Thoracic aorta (tissue), 2 donors: ENCODE data around the gene IL1RAP. TPM values are rescaled to one million over a fixed set of nuclear protein-coding genes. Genes with fewer than 3 reads are reported as not detected.
"Not testable (repeated sequence)": the region's sequence is repeated elsewhere in the genome, so short reads cannot be mapped to it uniquely, and the experiment has no call there.

Experiments
- ATAC-seq: fragments of 150-250 bp; one replicate; pipeline ENCODE4 v1.8.0; 2017; ENCODE audit warnings: low read depth; ENCODE audit not compliant: insufficient number of reproducible peaks, low FRiP score
- DNase-seq: peaks from one replicate; pipeline ENCODE4 v3.0.0-alpha.2; 2020; ENCODE audit warnings: low spot score
- H3K27ac ChIP-seq, 2 donors: fragments of 200-600 bp; sonication (generic); 1 replicate in 1 of 2; 2 replicates in 1 of 2; pipeline ENCODE4 v1.5.1; 2016; ENCODE audit warnings: mild to moderate bottlenecking in 2 of 2, moderate library complexity in 2 of 2
- H3K27me3 ChIP-seq: fragments of 200-600 bp; sonication (generic); replicated peaks from 2 replicates; pipeline ENCODE4 v1.6.0; 2016; ENCODE audit warnings: mild to moderate bottlenecking; ENCODE audit not compliant: insufficient read depth
- H3K36me3 ChIP-seq: fragments of 200-600 bp; sonication (generic); one replicate; pipeline ENCODE4 v1.5.1; 2016
- H3K4me1 ChIP-seq, 2 donors: fragments of 200-600 bp; sonication (generic); 1 replicate in 1 of 2; 2 replicates in 1 of 2; pipeline versions ENCODE4 v1.5.1 to v1.6.0; 2016; ENCODE audit warnings: low read depth in 2 of 2, mild to moderate bottlenecking in 1 of 2; ENCODE audit not compliant: control insufficient read depth in 1 of 2
- H3K4me3 ChIP-seq: fragments of 200-600 bp; sonication (generic); 2 replicates; pipeline ENCODE4 v1.5.1; 2016; ENCODE audit warnings: mild to moderate bottlenecking
- H3K9me3 ChIP-seq: fragments of 200-600 bp; sonication (generic); 2 replicates; pipeline ENCODE4 v1.5.1; 2016
- total RNA-seq, 2 donors: library from RNA; depleted of rRNA; stranded (reverse); fragments of >200 nt; gene quantifications; one replicate each; pipeline versions ENCODE4 v1.1.0 to v1.2.3, GENCODE V29; 2016
- TF ChIP-seq, protein P1 (sequence below): fragments of 200-600 bp; sonication (generic); IDR thresholded peaks from one replicate; pipeline ENCODE4 v1.5.1; 2019; ENCODE audit warnings: antibody characterized with exemption

Gene IL1RAP
- total RNA-seq, 2 donors from 2014 or later: 19.8 to 32.9 TPM

DNA sequence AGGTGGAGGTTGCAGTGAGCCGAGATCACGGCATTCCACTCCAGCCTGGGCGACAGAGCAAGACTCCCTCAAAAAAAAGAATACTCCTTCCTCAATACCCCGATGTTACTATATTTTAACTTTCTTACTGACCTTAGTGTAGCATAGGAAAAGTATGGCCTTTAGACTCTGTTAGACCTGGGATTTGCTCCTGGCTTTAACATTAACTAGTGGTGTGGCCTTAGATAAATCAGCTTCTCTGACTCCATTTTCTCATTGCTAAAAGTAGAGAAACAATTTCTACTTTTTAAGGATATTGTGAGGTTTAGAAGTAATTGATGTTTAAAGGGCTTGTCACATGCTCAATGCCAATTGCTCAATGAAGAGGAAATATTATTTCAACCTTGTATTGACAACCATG lies 7.6 kb upstream of the IL1RAP start:
- no peaks in the 10 kb centered on the region for H3K36me3 ChIP-seq
- no peak overlapping the region for H3K27ac ChIP-seq
- H3K9me3 ChIP-seq: no peaks in the 10 kb centered on the region
- ATAC-seq (no peak), DNase-seq (no peak)
- no peaks in the 10 kb centered on the region for H3K4me1 ChIP-seq
- H3K4me3 ChIP-seq: no peak overlapping the region
- no peaks in the 10 kb centered on the region for H3K27me3 ChIP-seq
- TF ChIP-seq, protein P1, sequence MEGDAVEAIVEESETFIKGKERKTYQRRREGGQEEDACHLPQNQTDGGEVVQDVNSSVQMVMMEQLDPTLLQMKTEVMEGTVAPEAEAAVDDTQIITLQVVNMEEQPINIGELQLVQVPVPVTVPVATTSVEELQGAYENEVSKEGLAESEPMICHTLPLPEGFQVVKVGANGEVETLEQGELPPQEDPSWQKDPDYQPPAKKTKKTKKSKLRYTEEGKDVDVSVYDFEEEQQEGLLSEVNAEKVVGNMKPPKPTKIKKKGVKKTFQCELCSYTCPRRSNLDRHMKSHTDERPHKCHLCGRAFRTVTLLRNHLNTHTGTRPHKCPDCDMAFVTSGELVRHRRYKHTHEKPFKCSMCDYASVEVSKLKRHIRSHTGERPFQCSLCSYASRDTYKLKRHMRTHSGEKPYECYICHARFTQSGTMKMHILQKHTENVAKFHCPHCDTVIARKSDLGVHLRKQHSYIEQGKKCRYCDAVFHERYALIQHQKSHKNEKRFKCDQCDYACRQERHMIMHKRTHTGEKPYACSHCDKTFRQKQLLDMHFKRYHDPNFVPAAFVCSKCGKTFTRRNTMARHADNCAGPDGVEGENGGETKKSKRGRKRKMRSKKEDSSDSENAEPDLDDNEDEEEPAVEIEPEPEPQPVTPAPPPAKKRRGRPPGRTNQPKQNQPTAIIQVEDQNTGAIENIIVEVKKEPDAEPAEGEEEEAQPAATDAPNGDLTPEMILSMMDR: no peak

DNA sequence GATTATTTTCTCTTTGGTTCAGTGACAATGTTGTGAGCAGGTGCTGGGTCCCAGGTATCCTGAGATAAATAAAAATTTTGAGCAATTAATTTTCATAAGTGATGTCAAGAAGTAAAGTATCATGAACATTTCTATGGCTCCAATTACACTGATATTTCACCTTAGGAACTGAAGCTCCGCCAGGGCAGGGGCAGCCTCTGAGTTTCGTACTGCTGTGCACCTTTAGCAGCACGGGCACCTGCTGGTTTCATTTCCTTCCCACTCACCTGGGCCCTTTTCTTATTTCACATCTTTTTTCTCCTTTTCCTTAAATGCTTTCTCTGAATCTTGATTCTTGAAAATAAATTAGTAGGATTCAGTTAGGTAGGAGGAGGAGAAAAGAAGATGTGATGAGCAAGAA lies 1.2 kb upstream of the IL1RAP start:
- Histone ChIP-seq H3K9me3 (no peaks in the 10 kb centered on the region), H3K27ac (no peak overlapping the region)
- no peak for ATAC-seq

DNA sequence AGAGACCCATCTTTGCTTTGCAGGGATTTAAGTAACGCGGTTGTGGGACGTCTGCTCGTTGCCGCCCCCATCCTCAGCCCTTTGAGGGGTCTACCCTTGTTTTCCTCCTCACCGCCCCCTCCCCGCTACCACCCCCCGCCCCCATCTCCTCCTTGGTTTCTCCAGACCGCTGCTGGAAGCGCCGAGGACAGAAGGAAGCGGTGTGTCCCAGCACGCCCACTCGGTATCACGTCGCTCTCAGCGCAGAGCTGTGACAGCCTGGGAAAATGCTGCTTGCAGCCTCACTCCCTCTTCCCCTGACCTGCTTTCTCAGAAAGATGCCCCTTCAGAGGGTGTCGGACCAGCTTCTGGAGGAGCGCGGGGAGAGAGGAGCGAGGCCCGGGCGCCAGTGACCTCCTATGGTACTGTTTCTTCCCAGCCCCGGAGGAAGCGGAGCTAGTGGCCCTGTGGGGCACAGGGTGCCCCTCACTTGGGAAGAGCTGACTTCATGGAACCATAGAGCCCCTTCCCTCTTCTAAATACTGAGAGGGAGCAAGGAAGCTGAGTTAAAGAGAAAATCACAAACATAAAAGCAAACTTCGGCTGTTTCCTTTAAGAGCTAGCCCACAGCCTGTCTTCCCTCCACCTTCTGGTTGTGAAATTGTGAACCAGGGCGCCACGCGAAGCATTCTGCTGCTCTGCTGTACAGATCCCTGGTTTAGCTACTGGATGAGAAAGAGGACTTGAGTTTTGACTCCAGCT lies 698 bp downstream of the IL1RAP start:
- no peaks in the 10 kb centered on the region for H3K9me3 ChIP-seq
- peaks cover 0 to 5% of the 10 kb centered on the region in 2 donors for H3K4me1 ChIP-seq
- H3K36me3 ChIP-seq: no peaks in the 10 kb centered on the region
- peak overlapping the region; percentile 46 to 74 for H3K27ac ChIP-seq
- no peaks in the 10 kb centered on the region for H3K27me3 ChIP-seq
- DNase-seq: no peak
- TF ChIP-seq, protein P1: no peak
- H3K4me3 ChIP-seq: peak overlapping the region; percentile 93
- ATAC-seq: no peak

More for the DNA sequence above, 1.2 kb upstream of the IL1RAP start:
- Histone ChIP-seq H3K36me3 (no peaks in the 10 kb centered on the region), H3K4me1 (peaks cover 0 to 5% of the 10 kb centered on the region in 2 donors), H3K27me3 (no peaks in the 10 kb centered on the region), H3K4me3 (no peak overlapping the region)
- DNase-seq: no peak
- TF ChIP-seq, protein P1: no peak

DNA sequence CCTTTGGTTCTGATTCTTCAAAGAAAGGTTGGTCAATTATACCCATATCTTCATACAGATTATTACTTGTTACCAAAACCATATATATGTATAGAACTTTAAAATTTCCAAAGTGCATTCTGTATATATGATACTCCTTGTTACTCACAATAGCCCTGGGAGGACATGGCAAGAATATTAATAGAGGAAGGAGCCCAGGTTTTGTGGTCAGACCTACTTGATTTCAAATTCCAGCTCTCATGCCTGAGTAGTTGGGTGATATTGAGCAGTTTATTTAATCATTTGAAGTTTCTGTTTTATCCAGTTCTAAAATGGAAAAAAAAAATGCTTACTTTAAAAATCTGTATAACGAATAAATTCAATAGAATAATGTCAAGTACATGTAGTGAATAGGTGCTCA lies 2.5 kb downstream of the IL1RAP start:
- H3K4me3 ChIP-seq: no peak overlapping the region
- TF ChIP-seq, protein P1: no peak
- DNase-seq (no peak), ATAC-seq (no peak)
- peaks cover 0 to 5% of the 10 kb centered on the region in 2 donors for H3K4me1 ChIP-seq
- no peaks in the 10 kb centered on the region for H3K36me3 ChIP-seq
- H3K27ac ChIP-seq: no peak overlapping the region
- H3K9me3 ChIP-seq: no peaks in the 10 kb centered on the region
- H3K27me3 ChIP-seq: no peaks in the 10 kb centered on the region

DNA sequence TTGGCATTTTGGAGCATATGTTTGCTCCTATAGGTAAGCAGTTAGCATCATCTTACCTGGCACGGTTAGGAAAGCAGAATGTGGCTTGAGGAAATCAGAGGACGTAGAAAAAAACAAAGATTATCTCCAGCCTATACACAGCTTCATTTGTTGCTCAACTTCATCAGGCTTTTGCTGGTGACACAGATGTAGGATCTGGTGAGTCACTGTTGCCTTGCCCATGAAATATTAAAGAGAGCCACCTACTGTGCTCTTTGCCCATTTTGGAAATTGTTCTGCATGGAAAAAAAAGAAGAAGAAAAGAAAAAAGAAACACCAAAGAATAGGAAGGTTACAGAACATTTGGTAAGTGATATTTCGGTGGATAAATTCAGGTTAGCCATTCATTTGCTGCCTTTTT lies 3.8 kb downstream of the IL1RAP start:
- TF ChIP-seq, protein P1: no peak

DNA sequence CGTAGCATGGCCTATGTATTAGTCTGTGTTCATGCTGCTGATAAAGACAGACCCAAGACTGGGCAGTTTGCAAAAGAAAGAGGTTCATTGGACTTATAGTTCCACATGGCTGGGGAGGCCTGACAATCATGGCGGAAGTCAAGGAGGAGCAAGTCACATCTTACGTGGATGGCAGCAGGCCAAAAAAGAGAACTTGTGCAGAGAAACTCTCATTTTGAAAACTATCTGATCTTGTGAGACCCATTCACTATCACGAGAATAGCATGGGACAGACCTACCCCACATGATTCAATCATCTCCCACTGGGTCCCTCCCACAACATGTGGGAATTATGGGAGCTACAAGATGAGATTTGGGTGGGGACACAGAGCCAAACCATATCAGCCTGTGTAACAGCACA lies 4.6 kb downstream of the IL1RAP start:
- not testable (repeated sequence) for H3K27me3 ChIP-seq, DNase-seq, H3K9me3 ChIP-seq, H3K36me3 ChIP-seq, H3K4me3 ChIP-seq, H3K4me1 ChIP-seq, H3K27ac ChIP-seq, ATAC-seq

More for the DNA sequence above, 3.8 kb downstream of the IL1RAP start:
- DNase-seq (no peak), ATAC-seq (no peak)
- Histone ChIP-seq H3K27me3 (no peaks in the 10 kb centered on the region), H3K4me1 (peaks cover 0 to 5% of the 10 kb centered on the region in 2 donors), H3K9me3 (no peaks in the 10 kb centered on the region), H3K27ac (no peak overlapping the region), H3K4me3 (no peak overlapping the region), H3K36me3 (no peaks in the 10 kb centered on the region)
